Measurements from ENCODE around the gene ARHGAP42.
"Not testable (repeated sequence)": the region's sequence is repeated elsewhere in the genome, so short reads cannot be mapped to it uniquely, and the experiment has no call there.

Gene ARHGAP42, protein sequence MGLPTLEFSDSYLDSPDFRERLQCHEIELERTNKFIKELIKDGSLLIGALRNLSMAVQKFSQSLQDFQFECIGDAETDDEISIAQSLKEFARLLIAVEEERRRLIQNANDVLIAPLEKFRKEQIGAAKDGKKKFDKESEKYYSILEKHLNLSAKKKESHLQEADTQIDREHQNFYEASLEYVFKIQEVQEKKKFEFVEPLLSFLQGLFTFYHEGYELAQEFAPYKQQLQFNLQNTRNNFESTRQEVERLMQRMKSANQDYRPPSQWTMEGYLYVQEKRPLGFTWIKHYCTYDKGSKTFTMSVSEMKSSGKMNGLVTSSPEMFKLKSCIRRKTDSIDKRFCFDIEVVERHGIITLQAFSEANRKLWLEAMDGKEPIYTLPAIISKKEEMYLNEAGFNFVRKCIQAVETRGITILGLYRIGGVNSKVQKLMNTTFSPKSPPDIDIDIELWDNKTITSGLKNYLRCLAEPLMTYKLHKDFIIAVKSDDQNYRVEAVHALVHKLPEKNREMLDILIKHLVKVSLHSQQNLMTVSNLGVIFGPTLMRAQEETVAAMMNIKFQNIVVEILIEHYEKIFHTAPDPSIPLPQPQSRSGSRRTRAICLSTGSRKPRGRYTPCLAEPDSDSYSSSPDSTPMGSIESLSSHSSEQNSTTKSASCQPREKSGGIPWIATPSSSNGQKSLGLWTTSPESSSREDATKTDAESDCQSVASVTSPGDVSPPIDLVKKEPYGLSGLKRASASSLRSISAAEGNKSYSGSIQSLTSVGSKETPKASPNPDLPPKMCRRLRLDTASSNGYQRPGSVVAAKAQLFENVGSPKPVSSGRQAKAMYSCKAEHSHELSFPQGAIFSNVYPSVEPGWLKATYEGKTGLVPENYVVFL

GRCh38 chr11:100687054-100687629 lies at the start of gene ARHGAP42:
Gene ARHGAP42 (plus strand): TSS chr11:100687288. CDS start chr11:100687679, 391 bp downstream.
- peak; percentile 27 for DNase-seq

GRCh38 chr11:100637706-100638105 lies 49.4 kb upstream of the ARHGAP42 start:
- no peak for DNase-seq

GRCh38 chr11:100638648-100639047 lies 48.4 kb upstream of the ARHGAP42 start:
- no peak for DNase-seq

DNA sequence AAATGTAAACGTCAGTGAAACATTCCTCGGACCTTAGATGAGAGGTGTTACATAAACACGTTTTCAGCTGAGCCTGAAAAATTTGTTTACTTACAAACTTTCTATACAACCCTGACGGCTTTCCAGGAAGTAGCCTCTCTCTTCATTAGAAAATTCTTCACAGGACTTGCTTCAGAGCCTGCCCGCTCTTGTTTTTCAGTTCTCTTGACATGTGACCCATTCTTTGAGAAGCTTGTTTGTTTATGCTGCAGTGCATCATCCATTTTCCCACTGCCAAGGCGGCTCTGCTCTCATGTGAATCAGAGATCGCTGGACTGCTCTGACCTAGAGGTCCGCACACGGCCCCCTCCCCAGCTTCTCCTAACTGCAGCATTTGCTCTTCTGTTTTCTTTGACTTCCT lies 47.9 kb upstream of the ARHGAP42 start:
- DNase-seq: no peak

- no peak for DNase-seq
These were observed 47.0 kb upstream of the ARHGAP42 start for GRCh38 chr11:100640071-100640470.

- no peak for DNase-seq
These were observed 46.4 kb upstream of the ARHGAP42 start for GRCh38 chr11:100640646-100641045.

DNA sequence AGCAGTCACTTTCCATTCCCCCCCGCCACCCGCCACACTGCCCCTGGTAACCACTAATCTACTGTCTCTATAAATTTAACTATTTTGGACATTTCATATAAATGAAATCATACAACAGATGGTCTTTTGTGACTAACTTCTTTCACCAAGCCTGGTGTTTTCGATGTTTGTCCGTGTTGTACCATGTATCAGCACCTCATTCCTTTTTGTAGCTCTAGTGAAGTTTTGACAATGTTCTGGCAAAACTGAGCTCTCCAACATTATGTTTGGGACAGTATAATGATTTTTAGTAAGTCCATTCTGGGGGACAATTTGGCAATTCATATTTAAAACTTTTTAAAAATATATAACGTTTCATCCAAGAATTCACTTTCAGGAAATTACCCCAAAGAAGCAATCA lies 45.6 kb upstream of the ARHGAP42 start:
- DNase-seq: no peak

GRCh38 chr11:100646545-100646944 lies 40.5 kb upstream of the ARHGAP42 start:
- no peak for DNase-seq

GRCh38 chr11:100647861-100648260 lies 39.2 kb upstream of the ARHGAP42 start:
- DNase-seq: no peak

DNA sequence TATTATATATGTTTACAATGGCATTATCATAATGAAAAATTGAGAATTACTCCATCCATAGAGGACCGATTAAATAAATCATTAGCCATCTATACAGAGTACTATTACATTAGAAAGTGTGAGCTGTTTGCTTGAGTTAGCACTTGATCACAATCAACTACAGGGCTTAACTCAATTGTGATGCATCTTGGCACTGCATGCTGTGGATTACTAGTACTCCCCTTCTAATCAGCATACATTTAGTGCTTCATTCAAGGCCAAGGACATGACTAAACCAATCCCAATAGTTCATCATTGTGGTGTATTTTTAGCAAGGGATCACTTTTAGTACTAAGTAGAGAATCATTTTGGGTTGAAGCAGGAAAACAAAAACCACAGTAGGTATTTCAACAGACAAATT lies 23.5 kb upstream of the ARHGAP42 start:
- DNase-seq: no peak

DNA sequence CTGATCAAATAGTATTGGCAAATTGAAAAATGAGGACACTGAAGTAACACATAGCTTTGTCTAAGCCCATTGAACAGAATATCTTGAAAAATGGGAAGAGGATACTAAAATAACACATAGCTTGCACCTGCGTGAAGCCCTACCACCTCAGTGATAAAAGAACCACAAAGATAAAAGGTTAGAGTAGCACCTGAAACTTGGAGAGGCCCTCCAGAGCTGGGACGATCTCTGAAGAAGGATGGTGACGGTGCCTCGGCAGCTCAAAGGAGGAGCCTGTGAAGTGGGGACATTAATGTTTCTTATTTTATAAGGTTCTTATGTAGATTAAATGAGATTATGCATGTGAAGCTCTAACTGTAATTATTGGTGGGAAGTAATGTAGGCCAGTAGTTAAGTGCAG lies 23.1 kb upstream of the ARHGAP42 start:
- no peak for DNase-seq

GRCh38 chr11:100666816-100667215 lies 20.3 kb upstream of the ARHGAP42 start:
- not testable (repeated sequence) for DNase-seq

DNA sequence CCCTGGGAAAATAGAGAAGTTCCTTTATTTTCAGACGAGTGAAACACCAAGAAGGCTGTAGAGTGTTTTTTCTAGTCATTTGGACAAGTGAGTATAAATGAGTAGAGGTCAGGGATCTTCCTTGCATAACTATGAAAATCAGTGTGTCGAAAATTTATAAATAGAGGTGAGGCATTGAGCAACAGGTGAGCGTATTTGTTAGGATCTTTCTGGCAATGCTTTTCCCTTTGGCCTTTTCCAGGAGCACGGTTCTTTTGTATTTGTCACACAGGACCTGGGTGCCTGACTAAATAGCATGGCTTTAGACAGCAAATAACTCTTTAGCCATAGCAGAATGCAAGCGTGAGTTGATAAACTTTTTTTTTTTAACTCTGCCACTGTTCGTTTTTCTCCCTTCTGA lies 19.6 kb upstream of the ARHGAP42 start:
- DNase-seq: no peak

DNA sequence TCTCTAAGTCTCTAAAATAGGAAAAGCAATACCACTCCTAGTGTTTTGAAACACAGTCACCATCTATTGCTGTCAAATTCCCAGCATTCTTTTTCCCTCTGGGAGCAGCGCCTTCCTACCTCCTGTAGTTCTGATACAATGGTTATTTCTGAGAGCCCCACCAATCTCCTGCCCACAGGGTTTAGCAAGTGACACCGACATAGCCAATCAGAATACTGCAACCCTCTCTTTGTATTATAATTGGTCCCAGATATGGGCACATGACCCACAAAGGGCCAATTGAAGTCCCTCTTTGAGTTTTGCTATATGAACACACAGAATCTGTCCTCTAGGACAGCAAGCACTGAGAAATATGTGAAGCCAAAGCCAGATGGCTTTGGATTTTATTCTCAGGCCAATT lies 16.9 kb upstream of the ARHGAP42 start:
- no peak for DNase-seq

DNA sequence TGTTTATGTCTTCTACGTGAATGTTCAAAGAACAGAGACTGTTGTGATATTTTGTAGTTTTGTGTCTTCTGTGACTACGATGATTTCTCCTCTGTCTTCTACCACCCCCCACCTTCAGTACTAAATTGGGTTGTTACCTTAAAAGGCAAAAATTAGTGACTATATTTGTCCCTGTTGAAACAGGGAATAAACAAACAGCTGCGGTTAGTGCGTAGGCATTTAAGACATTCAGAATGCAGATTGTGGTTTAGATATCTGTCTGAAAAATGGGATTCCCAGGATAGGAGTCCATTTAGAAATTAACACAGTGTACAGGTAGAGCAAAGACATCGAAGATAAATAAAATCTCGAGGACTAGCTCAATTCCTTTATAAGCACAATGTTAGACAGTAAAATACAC lies 15.6 kb upstream of the ARHGAP42 start:
- DNase-seq: no peak

DNA sequence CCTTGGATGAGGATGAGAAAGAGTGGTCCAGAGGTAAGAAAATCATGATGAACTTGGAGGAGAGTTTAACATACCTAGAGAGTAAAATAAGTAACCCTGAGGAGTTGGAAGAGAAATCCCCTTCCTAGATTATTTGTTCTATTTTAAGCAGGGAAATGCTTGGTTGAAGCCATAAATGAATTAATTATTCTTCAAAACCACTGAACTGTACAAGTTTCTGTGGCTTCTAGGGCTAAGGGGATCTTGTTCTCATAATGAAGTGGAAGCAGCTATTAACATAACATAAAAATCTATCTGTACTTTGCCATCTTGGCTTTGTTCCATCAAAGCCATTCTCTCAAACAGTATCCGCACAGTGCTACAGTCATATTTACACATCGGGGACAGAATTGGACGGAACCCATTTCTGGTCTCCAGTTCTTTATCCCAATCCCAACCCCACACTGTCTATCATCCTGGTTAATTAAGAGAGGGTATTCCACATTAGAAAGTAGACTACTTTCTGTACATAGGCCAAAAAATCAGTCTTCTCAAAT lies 14.5 kb upstream of the ARHGAP42 start:
- no peak for DNase-seq

DNA sequence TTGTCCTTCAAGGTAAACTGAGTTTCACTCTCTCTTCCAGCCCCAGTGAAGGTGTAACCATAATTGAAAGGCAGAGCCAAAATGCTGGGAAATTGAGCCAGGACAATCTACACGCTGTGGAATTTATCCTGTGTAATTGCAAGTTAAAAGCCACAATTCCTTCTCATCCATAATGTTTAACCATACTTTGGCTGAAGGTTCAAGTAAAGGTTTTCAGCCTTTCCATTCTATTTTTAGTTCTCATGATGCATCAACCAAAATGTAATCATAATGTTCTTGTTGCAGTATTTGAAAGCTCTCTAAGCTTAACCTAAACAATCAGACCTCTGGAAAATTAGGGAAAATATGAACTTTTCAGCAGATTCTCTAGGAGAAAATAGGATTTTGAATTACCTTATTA lies 14.0 kb upstream of the ARHGAP42 start:
- DNase-seq: no peak

- no peak for DNase-seq
These were observed 12.9 kb upstream of the ARHGAP42 start for GRCh38 chr11:100674212-100674611.

GRCh38 chr11:100675115-100675650 lies 11.9 kb upstream of the ARHGAP42 start:
- no peak for DNase-seq

DNA sequence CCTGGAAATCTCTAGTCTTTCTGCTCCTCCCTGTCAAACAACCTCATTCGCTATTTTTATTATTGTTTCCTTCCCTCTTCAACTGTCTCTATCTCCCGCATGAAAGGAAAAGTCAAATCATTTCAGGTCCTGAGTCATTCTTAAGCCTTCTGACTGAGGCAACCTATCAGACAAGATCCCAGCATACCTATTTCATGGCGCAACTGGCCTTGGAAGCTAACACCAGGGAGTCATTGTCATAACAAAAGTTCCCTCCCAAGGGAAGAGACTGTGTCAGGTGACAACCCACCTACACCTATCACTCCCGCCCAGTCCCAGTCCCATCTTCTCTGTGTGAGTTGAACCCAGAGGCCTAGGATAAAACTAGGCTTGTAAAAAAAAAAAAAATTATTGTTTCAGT lies 10.2 kb upstream of the ARHGAP42 start:
- DNase-seq: no peak

GRCh38 chr11:100677796-100678195 lies 9.3 kb upstream of the ARHGAP42 start:
- no peak for DNase-seq

DNA sequence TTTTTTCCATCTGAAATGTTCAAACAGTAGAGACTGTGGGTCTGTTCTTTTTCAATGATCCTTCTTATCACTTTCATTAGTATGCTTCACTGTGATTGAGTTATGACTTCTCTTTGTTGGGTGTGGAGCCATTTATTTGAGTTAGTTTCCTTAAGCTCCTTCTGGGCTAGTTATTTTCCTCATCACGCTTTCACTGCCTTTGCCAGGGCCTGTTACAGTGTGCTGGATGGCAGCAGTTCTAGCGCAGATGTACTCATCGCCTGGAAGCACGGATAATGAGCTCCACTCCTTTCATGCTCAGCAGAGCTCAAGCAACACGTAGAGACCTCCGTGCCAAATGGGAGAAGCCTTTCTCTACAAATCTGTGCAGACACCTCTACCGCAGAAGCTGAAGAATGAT lies 7.0 kb upstream of the ARHGAP42 start:
- DNase-seq: no peak

- peak; percentile 25 for DNase-seq
These were observed 6.0 kb upstream of the ARHGAP42 start for GRCh38 chr11:100681064-100681502.
